Hypothalamus (tissue), 51 donors: Measurements from ENCODE around the gene NPRL2.

Source experiments
- DNase-seq, 51 donors: peaks; one replicate each; lab custom pipeline; 2025; lab: John Stamatoyannopoulos, UW

NPRL2 gene

GRCh38 chr3:50350527-50351322 lies at the start of gene NPRL2, which contains the start of gene CYB561D2:
NPRL2 (minus strand) TSS chr3:50350775; CDS start chr3:50350652, 123 bp downstream.
CYB561D2 (plus strand) TSS chr3:50350862; CDS start chr3:50351434, 572 bp downstream.
- peak; percentile 87 to 99 (median 97) for DNase-seq

- peak in 2 of 51 donors; percentile 5 to 13 for DNase-seq
These were observed 45.9 kb upstream of the NPRL2 start for GRCh38 chr3:50396502-50396901.

- DNase-seq = no peak
These were observed 44.7 kb upstream of the NPRL2 start for GRCh38 chr3:50395070-50395860.

DNA sequence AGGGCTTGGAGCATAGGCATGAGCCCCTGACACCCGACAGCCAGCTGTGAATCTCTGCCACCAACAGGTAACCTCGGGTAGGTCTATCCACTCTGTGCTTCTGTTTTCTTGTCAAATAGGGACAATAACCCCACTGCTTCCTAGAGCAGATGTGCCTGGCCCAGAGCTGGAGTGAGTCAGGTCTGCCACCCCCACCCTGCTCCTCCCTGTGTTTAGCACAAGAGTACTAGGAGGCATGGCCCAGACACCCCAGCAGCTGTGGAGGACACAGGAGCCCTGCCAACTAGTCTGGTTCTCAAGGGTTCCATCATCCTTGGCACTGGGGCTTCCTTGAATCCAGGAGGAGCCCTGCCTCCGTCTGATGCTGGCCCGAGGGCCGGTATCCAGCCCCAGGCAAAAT lies 42.5 kb upstream of the NPRL2 start:
- no peak for DNase-seq

- DNase-seq = peak in 22 of 51 donors; percentile 3 to 50 (median 18)
These were observed 41.6 kb upstream of the NPRL2 start for GRCh38 chr3:50392101-50392715.

GRCh38 chr3:50390508-50391224 lies 40.1 kb upstream of the NPRL2 start:
- DNase-seq = peak in 31 of 51 donors; percentile 6 to 63 (median 30)

DNA sequence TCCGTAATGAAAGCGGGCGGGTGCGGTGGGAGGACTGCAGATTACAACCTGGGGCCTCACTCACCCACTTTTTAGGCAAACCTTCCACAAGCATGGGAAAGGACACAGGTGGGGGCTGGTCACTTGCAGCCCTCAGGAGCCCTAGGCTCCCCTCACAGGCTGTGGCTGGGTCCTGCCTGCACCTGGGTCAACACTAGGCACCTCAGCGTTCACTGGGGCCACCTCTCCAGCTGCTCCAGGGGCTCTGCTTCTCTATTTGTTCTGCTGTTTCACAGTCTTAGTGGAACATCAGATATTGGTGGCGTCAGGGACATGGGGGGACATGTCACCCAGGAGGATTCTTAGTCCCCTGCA lies 38.8 kb upstream of the NPRL2 start:
- no peak for DNase-seq

GRCh38 chr3:50388720-50389413 lies 38.3 kb upstream of the NPRL2 start:
- DNase-seq = no peak

DNA sequence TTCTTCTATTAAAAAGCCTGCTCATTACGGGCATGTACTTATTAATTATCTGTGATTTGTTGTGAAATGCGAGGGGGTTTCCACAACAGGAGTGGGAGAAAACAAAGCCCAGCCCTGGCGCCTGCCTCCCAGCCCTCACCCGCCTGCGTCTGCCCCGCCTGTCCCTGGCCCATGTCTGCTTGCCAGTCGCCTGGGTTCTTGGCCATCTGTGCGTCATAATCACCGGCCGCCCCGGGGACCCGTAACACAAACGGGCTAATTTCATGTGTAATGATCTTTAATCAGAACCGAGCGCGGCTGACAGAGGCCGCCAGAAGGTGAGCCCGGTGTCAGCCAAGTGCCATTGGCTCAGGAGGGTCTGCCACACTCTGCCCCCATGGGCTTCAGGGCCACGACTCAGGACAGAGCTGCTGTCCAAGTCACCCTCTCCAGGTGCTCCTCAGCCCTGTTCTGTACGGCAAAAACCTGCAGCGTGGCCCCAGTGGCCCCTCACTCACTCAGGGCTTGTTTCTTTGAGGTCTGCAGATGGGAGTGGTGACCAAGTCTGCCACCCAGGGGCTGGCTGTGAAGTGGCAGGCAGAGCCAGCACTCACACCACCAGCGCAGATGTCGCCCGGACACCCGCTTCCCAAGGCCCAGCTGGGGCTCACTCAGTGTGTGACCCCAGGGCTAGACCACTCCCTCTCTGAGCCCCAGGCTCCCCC lies 37.6 kb upstream of the NPRL2 start:
- DNase-seq = peak in 8 of 51 donors; percentile 3 to 22 (median 10)

- DNase-seq = no peak
These were observed 35.2 kb upstream of the NPRL2 start for GRCh38 chr3:50385754-50386153.

GRCh38 chr3:50383750-50384149 lies 33.2 kb upstream of the NPRL2 start:
- no peak for DNase-seq

DNA sequence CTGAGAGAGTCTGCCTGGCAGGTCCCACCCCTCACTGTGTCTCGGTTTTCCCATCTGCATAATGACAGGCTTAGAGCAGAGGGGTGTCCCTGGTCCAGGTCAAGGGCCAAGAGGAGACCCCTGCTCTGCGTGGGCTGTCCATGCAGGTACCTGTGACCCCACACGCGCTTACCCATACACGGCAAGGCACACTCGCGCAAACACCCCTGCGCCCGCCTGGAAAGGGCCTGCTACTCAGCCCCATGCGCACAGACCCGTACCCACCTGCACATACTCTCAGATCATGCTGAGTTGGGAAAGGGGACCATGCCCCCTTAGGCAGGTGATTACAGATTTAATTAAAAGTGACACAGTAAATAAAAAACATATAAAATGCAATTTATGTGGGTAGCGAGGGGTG lies 32.1 kb upstream of the NPRL2 start:
- DNase-seq = no peak

DNA sequence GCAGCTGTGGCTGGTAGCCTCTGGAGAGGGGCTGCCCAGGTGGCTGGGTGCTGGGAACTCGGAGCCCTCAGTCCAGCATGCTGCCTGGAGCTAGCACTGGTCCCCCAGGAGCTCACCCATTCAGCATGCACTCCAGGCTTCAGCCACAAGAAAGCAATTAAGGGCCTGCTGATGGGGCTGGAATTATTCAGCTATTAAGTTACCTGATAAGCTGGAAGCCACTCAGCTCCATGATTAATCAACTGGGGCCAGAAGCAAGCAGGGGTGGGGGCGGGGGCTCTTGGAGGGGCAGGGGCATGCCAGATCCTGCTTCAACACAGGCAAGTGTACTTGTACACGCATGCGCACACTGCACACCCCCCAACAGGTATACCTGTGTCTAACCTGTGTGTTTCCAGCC lies 30.8 kb upstream of the NPRL2 start:
- no peak for DNase-seq

DNA sequence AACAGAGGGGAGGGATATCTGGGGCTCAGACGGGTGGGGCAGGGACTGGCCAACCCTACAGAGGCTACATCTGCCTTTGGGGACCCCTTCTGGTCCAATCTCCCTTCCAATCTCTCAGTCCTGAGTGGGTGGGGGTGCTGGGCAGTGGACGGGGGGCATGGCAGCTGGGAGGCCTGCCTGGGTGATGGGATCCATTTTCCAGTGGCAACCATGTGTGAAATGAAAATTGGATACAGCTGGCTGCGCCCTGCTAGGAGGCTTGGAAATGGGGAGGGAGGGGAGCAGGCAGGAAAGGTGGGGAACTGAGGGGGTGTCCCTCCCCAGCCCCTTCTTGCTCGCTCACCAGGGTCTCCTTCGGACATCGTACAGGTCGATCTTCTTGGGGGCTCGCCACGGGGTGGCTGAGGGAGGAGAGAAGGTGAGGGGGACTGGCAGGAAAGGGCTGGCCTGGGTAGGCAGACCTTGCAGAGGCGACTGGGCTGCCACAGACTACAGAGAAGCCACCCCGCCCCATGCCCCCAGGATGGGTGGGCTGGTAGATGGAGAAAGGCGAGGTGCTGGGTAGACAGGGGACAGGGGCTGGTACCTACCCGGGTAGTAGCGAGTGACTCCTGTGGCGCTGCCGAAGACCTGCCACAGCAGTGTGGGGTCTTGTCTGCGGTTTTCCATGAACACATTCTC lies 30.0 kb upstream of the NPRL2 start:
- no peak for DNase-seq

DNA sequence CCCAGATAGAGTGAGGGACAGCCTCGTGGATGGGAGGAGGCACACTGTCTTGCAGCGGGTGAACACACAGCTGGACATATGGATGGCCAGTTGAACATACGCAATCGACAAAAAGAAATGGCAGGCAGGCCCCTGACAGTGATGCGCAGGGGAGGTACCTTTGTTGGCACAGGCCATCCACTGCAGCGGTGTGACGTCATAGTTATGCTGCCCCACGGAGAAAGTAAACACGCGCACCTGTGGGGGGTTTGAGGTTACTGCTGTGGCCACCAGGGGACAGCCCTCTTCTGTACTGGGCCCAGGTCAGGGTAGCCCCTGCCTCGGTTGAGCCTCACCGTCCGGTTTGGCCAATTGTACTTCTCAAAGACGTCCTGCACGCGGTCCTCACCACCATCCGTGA lies 28.2 kb upstream of the NPRL2 start:
- no peak for DNase-seq

DNA sequence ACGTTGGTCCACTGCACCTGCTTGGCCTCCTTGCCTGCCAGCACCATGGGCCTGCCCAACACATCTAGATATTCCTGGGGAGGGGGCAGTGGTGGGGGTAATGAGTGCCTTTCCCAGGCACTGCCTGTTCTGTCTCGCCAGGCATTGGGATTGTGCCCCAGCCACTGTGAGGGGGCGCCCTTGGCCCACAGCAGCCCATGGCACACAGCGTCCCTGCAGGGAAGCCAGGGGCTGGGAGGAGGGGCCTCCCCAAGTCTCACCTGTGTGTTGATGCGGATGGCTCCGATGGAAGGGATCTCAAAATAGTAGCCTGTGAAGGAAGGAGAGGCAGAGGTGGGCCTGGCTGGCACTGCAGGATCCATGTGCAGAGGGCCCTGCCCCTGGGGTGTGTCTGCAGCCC lies 27.4 kb upstream of the NPRL2 start:
- no peak for DNase-seq

DNA sequence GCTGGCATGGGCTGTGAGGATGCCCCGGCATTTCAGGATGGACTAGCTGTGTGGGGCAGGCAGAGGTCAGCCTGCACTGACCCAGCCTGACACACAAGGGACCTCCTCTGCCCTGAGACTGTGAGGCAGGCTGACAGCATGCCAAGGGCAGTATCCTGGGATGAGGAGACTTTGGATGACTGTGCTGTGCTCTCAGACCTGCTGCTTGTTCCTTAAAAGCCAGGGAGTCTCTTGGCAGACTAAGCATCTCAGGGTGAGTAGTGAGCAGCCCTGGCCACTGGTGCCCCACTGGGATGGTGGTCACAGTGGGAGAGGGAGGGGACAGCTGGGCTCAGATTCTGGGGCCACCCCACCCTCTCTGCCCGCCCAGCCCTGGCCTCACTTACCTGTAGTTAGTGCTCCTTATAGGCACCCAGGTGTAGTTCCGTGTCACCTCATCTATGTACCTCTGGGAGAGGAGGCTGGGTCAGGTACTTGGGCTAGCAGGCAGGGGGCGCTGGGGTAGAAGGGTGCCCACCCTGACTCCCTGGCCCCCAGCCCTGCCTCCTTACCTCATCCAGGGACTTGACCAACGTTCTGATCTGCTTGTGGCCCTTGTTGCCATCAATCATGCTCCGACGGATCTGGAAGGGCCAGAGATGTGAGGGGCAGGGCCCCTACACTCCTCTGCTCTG lies 24.8 kb upstream of the NPRL2 start:
- DNase-seq = no peak
